Measurements from ENCODE around the gene PAPSS1. TPM values are rescaled to one million over a fixed set of nuclear protein-coding genes. Genes with fewer than 3 reads are reported as not detected.
A peak's percentile ranks its signal among the peaks of the same experiment; 100 is the strongest.
"Not testable (repeated sequence)": the region's sequence is repeated elsewhere in the genome, so short reads cannot be mapped to it uniquely, and the experiment has no call there.

The PAPSS1 gene
- total RNA-seq, 1 donor from 2014 or later: 68.2 TPM

DNA sequence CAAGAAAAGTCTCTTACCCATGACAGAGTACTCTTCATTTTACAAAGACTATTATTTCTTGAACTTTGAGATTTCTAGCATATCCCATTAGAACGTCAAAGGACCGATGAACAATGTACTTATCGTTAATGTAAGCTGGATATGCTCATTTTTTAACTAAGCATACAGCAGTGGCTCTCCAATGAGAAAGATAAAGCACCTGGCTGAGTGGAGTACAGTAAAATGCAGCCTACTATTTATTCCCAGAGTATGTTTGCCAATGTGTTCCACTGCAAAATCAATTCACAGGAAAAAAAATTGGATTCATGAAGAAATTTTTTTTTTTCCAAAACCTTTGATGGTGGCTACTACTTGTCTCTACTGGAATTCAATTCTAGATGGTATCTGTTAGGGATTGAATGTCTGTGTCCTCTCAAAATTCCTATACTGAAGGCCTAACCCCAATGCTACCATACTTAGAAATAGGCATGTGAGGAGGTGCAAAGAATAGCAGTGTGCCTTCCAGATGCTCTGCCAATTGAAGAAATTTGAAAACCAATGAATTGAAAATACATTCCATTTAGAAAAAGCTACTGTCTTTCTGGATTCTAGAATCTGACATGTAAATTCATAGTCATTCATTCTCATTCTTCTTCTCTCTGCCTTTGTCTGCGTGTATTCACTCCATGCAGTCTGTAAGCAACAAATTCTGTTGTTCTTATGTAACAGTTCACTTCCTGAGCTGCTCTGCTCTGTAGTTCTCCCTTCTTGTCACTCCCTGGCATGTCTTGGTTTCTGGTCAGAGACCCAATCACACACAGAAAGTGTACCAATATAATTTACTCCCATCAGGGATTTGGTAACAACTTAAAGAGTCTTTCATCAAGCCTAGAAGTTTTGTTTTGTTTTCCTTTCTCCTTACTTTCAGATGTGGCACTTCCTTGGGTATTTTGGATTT is 61.4 kb downstream of the PAPSS1 start:
- H3K27ac ChIP-seq: no peak overlapping the region
- DNase-seq: no peak
- no peaks in the 10 kb centered on the region for H3K27me3 ChIP-seq (ENCODE audit: low read depth)
- no peak overlapping the region for H3K4me3 ChIP-seq
- H3K36me3 ChIP-seq: peaks cover 7% of the 10 kb centered on the region
- intact Hi-C loops (cut with DNase I): no loop called here
- H3K4me1 ChIP-seq: no peaks in the 10 kb centered on the region
- TF ChIP-seq, protein P1, sequence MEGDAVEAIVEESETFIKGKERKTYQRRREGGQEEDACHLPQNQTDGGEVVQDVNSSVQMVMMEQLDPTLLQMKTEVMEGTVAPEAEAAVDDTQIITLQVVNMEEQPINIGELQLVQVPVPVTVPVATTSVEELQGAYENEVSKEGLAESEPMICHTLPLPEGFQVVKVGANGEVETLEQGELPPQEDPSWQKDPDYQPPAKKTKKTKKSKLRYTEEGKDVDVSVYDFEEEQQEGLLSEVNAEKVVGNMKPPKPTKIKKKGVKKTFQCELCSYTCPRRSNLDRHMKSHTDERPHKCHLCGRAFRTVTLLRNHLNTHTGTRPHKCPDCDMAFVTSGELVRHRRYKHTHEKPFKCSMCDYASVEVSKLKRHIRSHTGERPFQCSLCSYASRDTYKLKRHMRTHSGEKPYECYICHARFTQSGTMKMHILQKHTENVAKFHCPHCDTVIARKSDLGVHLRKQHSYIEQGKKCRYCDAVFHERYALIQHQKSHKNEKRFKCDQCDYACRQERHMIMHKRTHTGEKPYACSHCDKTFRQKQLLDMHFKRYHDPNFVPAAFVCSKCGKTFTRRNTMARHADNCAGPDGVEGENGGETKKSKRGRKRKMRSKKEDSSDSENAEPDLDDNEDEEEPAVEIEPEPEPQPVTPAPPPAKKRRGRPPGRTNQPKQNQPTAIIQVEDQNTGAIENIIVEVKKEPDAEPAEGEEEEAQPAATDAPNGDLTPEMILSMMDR (IDR thresholded peaks at IDR 0.05): no peak
- ATAC-seq: peak in 1 of 2 donors; percentile 42
- no peaks in the 10 kb centered on the region for H3K9me3 ChIP-seq

DNA sequence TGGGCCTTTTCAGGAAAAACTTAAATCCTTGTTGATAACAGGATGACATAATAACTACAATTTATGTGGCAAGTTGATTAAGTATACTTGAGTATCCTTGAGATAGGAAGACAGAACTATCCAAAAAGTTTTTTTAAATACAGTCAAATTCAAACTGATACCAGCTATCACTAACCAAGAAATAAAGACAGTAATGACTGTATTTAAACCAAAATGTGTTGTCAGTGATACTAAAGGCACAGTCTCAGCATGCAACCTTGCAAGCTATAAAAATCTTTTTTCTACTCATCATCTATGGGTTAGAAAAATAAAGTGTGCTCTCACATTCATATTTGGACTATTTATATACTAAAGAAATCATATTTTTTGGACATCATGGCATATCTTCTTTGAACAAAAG is 64.7 kb downstream of the PAPSS1 start:
- H3K4me1 ChIP-seq: no peaks in the 10 kb centered on the region
- peaks cover 16% of the 10 kb centered on the region for H3K36me3 ChIP-seq
- H3K27me3 ChIP-seq (ENCODE audit: low read depth): no peaks in the 10 kb centered on the region
- TF ChIP-seq, protein P1 (IDR thresholded peaks at IDR 0.05): no peak
- no peaks in the 10 kb centered on the region for H3K9me3 ChIP-seq
- H3K27ac ChIP-seq: no peak overlapping the region
- intact Hi-C loops (cut with DNase I): no loop called here
- H3K4me3 ChIP-seq: no peak overlapping the region
- ATAC-seq: no peak
- DNase-seq: no peak

DNA sequence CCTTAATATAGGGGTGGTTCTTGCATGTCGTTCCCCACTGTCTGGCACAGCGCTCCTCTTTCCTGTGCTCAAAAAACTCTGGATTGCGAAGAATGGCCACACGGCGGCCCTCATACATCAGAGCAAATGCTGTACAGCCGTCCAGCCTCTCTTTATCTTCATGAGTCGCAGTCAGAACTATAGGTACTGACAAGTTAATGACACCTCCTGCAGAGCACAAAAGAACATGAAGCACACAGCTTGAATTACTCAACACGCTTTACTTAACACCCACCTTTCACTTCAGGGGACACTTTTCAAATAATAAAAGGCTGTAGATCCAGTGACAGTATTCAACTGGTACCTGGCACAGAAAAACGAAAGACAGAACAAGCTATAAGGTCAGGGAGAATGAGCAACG is 65.3 kb downstream of the PAPSS1 start:
- H3K9me3 ChIP-seq: no peaks in the 10 kb centered on the region
- ATAC-seq: no peak
- intact Hi-C loops (cut with DNase I): no loop called here
- H3K27ac ChIP-seq: no peak overlapping the region
- TF ChIP-seq, protein P1 (IDR thresholded peaks at IDR 0.05): no peak
- peaks cover 3% of the 10 kb centered on the region for H3K4me1 ChIP-seq
- DNase-seq: no peak
- peaks cover 16% of the 10 kb centered on the region for H3K36me3 ChIP-seq
- no peak overlapping the region for H3K4me3 ChIP-seq
- H3K27me3 ChIP-seq (ENCODE audit: low read depth): no peaks in the 10 kb centered on the region

DNA sequence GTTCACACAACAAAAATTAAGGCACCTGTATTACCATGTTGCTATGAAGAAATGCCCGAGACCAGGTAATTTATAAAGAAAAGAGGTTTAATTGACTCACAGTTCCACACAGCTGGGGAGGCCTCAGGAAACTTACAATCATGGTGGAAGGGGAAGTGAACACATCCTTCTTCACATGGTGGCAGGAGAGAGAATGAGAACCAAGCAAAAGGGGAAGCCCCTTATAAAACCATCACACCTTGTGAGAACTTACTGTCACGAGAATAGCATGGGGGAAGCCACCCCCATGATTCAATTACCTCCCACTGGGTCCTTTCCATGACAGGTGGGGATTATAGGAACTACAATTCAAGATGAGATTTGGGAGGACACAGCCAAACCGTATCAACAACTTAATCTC is 68.6 kb downstream of the PAPSS1 start:
- H3K4me1 ChIP-seq; H3K27me3 ChIP-seq (ENCODE audit: low read depth); H3K27ac ChIP-seq; ATAC-seq; intact Hi-C loops (cut with DNase I); H3K9me3 ChIP-seq; H3K4me3 ChIP-seq; DNase-seq: not testable (repeated sequence)
- H3K36me3 ChIP-seq: peaks cover 16% of the 10 kb centered on the region

DNA sequence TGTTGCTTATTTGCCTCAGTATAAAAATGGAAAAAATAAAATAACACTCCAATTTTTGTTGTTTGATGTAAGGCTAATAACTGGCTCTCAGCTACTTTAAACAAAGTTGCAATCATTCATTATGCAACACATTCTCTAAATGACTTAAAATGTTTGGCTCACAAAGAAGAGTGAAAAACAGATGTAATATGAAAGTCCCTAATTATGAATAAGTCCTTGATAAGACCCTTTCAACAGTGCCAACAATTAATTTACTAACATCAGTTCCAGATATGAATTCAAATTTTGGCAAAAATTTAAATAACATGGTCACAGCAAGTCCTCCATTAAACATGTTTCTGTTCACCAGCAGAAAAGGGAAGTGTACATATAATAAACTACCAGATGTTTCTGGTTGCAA is 69.8 kb downstream of the PAPSS1 start:
- H3K27ac ChIP-seq: no peak overlapping the region
- peaks cover 3% of the 10 kb centered on the region for H3K4me1 ChIP-seq
- H3K9me3 ChIP-seq: no peaks in the 10 kb centered on the region
- TF ChIP-seq, protein P1 (IDR thresholded peaks at IDR 0.05): no peak
- H3K4me3 ChIP-seq: no peak overlapping the region
- H3K36me3 ChIP-seq: peaks cover 16% of the 10 kb centered on the region
- DNase-seq (no peak), ATAC-seq (no peak)
- intact Hi-C loops (cut with DNase I): no loop called here
- no peaks in the 10 kb centered on the region for H3K27me3 ChIP-seq (ENCODE audit: low read depth)
